Cerebellar cortex (tissue), 1 donor: ENCODE results near the gene PAM.

Experiments
- DNase-seq: peaks from one replicate; pipeline ENCODE4 v3.0.0-alpha.2; 2015; ENCODE audit warnings: low spot score

The PAM gene

GRCh38 chr5:102813740-102814139 lies 58.6 kb downstream of the PAM start:
- no peak for DNase-seq

DNA sequence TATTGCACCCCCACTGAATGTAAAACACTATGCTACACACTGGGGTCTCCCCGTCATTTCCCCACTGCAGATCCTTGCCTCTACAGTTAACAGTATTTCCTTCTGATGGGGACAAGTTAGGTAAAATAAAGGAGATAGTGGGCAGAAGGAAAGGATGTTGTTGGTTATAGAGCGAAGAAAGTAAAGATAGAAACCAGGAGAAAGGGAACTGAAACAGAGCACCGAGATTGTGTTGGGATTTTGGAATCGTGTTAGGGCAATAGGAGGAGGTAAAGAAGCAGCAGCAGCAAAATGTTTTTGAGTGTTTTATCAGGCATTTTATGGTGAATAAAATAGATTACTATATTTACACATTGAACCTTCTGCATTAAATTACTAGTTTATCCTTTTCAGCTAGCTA lies 60.0 kb downstream of the PAM start:
- no peak for DNase-seq

GRCh38 chr5:102815540-102816332 lies 60.6 kb downstream of the PAM start:
- DNase-seq = no peak

GRCh38 chr5:102818345-102818744 lies 63.2 kb downstream of the PAM start:
- no peak for DNase-seq

- no peak for DNase-seq
Observed at GRCh38 chr5:102818934-102819333, 63.8 kb downstream of the PAM start.

GRCh38 chr5:102819634-102820033 lies 64.5 kb downstream of the PAM start:
- DNase-seq = peak; percentile 43

DNA sequence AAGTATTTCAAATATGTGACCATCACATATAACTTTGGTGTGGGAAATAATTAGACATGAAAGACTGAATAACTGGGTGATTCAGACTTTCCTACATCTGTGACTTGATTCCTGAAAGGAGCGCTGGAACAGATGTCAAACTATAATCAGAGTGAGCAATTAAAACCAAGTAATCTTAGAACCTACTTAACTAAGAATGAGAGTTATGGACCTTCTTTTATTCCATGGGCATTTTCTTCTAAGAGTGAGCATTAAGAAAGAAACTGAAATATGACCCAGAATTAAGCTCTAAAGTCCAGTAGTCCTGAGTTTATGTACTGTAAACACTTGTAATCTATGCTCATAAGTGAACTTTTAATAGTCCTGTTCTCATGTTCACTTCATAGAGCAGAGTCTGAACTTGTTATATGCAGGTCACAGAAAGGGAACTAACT lies 68.4 kb downstream of the PAM start:
- no peak for DNase-seq

DNA sequence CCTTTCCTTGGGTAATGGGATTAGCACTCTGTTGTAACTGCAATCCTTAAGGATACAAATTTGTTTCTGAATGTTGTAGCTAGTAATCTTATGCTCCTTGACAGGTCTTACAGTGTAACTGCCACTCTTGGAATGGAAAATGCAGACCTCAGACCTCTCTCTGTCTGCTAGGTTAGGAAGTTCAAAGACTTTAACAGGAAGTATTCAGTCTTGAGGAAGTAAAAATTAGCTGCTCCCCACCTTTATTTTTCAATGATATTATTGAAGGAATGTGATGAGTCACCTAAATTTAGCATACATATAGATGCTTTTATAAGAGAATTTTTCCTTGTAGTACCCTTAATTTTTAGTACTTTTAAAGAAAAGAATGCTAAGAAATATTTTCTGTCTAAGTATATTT lies 71.5 kb downstream of the PAM start:
- no peak for DNase-seq

DNA sequence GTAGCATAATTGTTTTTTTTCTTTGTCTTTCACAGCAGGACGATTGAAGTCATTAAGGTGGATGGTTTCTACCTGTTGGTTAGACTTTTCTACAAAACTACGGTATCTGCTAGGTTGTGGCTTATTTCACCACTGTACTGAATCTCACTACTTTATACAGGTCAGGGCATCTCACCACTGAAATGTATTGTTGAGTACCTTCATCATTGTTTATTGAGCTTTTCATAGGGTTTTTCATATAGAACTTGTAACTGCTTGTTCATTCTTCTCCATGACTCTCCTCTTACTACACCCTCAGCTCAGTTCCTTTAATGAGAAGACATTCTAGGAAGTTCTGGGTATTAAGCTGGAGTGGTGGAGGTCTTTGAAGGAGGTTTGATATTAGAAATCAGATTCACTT lies 75.1 kb downstream of the PAM start:
- no peak for DNase-seq

- no peak for DNase-seq
Observed at GRCh38 chr5:102832445-102832844, 77.3 kb downstream of the PAM start.

DNA sequence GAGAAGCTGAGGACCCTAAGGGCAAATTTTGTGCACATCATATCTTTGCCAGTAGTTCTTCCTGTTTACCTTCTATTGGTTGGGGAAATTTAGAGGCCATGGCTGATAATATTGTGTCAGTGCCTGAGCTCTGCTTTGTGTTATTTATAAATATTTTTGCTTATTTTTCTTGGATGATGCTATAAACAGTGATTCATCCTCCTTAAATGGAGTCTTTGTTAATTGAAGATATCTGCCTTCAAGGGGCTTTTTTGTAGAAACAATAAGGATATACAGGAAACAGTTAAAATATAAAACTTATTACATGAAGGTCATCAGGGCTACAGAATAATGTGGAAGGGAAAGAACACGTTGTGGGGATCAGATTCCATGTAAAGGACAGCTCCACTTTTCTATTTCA lies 78.0 kb downstream of the PAM start:
- no peak for DNase-seq

GRCh38 chr5:102834438-102834964 lies 79.4 kb downstream of the PAM start:
- no peak for DNase-seq

DNA sequence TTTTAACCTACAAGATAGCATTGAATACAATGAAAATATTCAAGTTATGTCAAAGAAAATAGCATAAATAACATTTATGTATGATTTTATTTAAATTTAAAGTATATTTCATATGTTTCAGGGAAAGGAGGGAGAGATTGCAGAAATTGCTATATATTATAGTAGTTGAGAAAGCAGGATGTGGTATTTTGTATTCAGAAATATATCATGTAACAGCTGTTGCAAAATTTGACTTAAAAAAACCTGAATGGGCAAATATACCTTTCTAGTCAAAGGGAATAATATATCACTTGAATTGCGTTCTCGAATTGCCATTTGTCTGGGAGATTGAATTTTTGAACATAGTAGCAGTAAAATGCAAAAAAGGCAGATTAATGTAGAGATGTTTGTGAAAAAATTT lies 80.6 kb downstream of the PAM start:
- no peak for DNase-seq

- DNase-seq = no peak
Observed at GRCh38 chr5:102841021-102841420, 85.9 kb downstream of the PAM start.

DNA sequence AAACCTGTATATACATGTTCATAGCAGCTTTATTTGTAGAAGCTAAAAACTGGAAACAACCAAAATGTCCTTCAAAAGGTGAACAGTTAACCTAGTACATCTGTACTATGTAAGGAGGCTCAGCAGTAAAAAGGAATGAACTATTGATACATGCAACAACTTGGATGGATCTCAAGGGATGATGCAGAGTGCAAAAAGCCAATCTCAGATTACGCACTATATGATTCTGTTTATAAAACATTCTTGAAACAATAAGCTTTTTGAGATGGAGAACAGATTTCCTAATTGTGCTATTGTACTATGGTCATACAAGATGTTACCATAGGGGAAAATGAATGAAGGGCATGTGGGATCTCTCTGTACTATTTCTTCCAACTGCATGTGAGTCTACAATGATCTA lies 88.9 kb downstream of the PAM start:
- DNase-seq = no peak

DNA sequence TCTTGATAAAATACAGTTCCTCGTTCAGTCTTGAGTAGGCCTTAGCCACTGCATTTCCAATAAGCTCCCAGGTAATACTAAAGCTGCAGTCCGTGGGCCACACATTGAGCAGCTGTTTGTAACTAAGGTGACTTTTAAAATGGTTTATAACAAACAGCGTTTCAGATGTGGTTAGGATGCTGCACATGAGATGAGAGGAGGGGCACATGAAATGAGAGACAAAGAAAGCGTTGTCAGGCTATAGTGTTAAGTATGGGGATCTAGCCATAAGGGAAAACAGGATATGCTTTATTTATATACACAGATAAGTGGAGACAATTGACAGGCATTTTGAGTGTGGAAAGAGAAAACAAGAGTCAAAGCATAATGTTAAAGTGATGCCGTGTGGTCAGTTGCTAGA lies 89.9 kb downstream of the PAM start:
- DNase-seq = no peak

GRCh38 chr5:102850503-102850902 lies 95.4 kb downstream of the PAM start:
- DNase-seq = no peak

DNA sequence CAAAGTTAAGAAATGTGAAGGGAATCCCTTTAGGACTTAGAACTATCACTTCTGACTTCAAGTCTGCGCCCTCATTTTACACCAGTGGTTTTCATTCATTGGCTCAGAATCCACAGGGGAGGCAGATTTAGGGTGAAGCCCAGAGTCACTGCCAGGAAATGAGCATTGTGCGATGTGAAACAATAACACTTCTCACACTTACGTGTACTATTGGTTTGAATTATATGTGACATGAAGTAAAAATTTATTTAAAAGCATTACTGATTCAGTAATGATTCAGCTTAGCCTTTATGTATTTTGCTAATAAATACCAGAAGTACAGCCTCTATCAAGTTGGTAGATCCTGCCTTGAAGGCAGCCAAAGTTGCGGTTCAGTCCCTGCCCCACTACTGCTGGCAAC lies 98.6 kb downstream of the PAM start:
- no peak for DNase-seq

DNA sequence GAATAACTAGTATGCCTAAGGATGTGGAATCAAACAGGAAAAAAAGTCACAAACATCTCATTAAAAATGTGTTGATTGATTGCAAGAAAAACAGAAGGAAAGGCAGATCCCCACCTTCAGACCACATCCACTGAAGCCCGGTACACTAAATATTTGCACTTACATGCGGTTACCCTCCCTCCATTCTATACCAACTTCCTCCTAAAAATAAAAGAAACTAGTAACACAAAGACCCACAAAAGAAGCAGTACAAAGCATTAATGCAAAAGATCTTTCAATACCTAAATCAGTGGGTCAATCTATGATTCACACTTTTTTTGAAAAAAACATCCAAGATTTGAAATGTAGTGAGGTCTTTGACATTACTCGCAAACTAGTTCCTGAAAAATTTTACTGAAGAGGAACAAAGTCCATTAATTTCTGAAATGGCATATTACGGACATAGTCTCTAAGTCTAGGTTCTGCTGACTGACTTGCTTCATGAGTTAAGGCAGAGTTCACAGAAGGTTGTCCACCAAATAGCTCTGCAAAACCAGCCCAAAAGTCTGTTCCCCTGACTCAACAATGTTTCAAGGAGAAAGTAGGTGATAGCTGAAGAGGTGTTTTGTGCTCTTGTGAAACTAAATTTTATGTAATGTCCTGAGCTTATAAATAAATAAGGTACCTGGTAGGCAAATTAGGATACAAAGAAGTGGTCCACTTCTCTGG lies 100.7 kb downstream of the PAM start:
- DNase-seq = no peak

- no peak for DNase-seq
Observed at GRCh38 chr5:102856389-102856777, 101.3 kb downstream of the PAM start.

DNA sequence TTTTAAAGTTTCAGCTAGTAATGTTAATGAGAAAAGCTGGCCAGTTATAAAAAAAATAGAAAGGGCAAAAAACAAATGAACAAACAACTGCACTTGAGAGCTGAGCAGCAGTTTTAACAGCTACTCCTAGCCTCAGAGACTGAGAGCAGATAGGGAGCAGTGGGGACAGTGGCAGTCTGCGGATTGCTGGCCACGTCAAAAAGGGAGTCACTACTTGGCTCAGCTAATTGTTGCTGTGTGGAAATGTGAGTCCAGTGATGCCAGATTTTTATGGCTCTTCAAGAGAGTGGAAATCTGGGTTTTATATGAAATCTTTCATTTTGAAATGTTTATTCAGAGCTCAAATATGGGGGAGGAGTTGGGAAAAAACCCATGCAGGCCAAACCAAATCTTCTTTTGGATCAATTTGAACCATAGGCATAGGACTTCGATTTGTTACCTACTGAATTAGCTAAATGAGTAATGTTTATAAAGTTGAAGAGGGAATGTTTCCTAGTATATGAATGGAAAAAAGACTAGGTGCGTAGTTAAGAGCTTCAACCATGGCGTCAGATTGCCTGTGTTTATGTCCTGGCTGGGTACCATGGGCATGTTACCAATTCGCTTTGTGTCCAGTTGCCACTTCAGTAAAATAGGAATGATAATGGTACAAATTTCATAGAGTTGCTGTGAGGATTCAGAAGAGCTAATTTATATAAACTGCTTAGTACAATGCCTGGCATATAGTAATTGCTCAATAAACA lies 102.1 kb downstream of the PAM start:
- no peak for DNase-seq

DNA sequence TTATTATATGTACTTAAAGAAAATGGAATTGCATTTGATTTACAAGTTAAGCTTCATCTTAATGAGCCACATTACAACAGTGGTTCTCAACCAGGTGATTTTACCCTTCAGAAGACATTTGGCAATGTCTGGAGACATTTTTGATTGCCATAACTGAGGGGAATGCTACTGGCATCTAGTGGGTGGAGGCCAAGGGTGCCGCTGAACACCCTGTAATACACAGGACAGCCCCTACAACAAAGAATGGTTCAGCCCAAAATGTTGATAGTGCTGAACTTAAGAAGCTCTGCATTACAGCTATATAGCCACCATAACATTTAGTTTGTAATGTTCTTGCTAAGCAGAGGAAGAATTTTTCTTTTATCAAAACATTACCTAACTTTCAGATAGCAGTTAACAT lies 103.1 kb downstream of the PAM start:
- DNase-seq = no peak

GRCh38 chr5:102858808-102859207 lies 103.7 kb downstream of the PAM start:
- DNase-seq = no peak
